PC-9 (cell line): ENCODE results near the gene VAT1L. TPM values are rescaled to one million over a fixed set of nuclear protein-coding genes. Genes with fewer than 3 reads are reported as not detected.

Experiments
- BruUV-seq: library from RNA; stranded (reverse); fragments of 400-500 nt; replicated peaks from 2 replicates; lab custom pipeline; 2021; lab: Mats Ljungman, UMichigan
- CTCF ChIA-PET: fragments of 300-600 bp; sonication (Branson Sonifier 250); formaldehyde crosslinking; loops from one replicate; lab custom pipeline; 2022; ENCODE audit warnings: antibody characterized with exemption; lab: Charles Lee
- POLR2A ChIA-PET: fragments of 300-600 bp; sonication (Branson Sonifier 250); formaldehyde crosslinking; loops from one replicate; lab custom pipeline; 2022; ENCODE audit warnings: antibody characterized with exemption; ENCODE audit not compliant: unreplicated experiment; lab: Charles Lee
- DNase-seq, 2 experiments: peaks; one replicate each; pipeline versions ENCODE4 v3.0.0 to v3.0.0-alpha.2; 2015 to 2022; ENCODE audit warnings: mixed read lengths in 1 of 2
- H2AFZ ChIP-seq: fragments of 200-600 bp; sonication (generic); 2 replicates; pipeline ENCODE4 v1.8.1; 2017; ENCODE audit warnings: antibody characterized with exemption
- H3F3A ChIP-seq: fragments of 200-600 bp; sonication (generic); 2 replicates; pipeline ENCODE4 v1.8.1; 2017; ENCODE audit warnings: antibody characterized with exemption, mild to moderate bottlenecking, low read depth; ENCODE audit not compliant: insufficient read depth
- H3K27ac ChIP-seq: fragments of 200-600 bp; sonication (generic); 2 replicates; pipeline ENCODE4 v1.6.1; 2016; ENCODE audit warnings: mixed run types
- H3K27me3 ChIP-seq: fragments of 200-600 bp; sonication (generic); 2 replicates; pipeline ENCODE4 v1.6.1; 2016; ENCODE audit warnings: low read depth, mixed run types; ENCODE audit not compliant: insufficient read depth
- H3K36me3 ChIP-seq: fragments of 200-600 bp; sonication (generic); 2 replicates; pipeline ENCODE4 v1.6.1; 2016; ENCODE audit warnings: low read depth, mixed run types
- H3K4me1 ChIP-seq: fragments of 200-600 bp; sonication (generic); replicated peaks from 2 replicates; pipeline ENCODE4 v1.6.1; 2016; ENCODE audit warnings: mixed run types; ENCODE audit not compliant: insufficient read depth
- H3K4me2 ChIP-seq: fragments of 200-600 bp; sonication (generic); 2 replicates; pipeline ENCODE4 v1.6.1; 2017; ENCODE audit warnings: mixed run types
- H3K4me3 ChIP-seq: fragments of 200-600 bp; sonication (generic); 2 replicates; pipeline ENCODE4 v1.6.1; 2016; ENCODE audit warnings: mixed run types
- H3K79me2 ChIP-seq: fragments of 200-600 bp; sonication (generic); 2 replicates; pipeline ENCODE4 v1.6.1; 2017; ENCODE audit warnings: low read depth, mixed run types
- H3K9me2 ChIP-seq: fragments of 200-600 bp; sonication (generic); 2 replicates; pipeline ENCODE4 v1.8.1; 2017; ENCODE audit warnings: mild to moderate bottlenecking; ENCODE audit not compliant: insufficient read depth
- H3K9me3 ChIP-seq: fragments of 200-600 bp; sonication (generic); 2 replicates; pipeline ENCODE4 v1.8.1; 2016; ENCODE audit warnings: low read depth; ENCODE audit not compliant: insufficient read depth
- H4K20me1 ChIP-seq: fragments of 200-600 bp; sonication (generic); 2 replicates; pipeline ENCODE4 v1.8.1; 2017; ENCODE audit not compliant: insufficient read depth
- CTCF ChIP-seq: fragments of 200-600 bp; sonication (generic); conservative IDR thresholded peaks from 2 replicates; pipeline ENCODE4 v1.6.1; 2017; ENCODE audit warnings: mixed run types, antibody characterized with exemption, mild to moderate bottlenecking, moderate library complexity
- EZH2 ChIP-seq: fragments of 200-600 bp; sonication (generic); IDR thresholded peaks from 2 replicates; pipeline ENCODE4 v1.8.0; 2017; ENCODE audit warnings: antibody characterized with exemption, low read depth
- intact Hi-C: fragments of 100-400 bp; cut with micrococcal nuclease; formaldehyde crosslinking; loops from one replicate; pipeline ENCODE4 v1.10.0; 2022; ENCODE audit not compliant: unreplicated experiment
- total RNA-seq: library from RNA; stranded (reverse); gene quantifications from 2 replicates; pipeline ENCODE4 v1.2.3, GENCODE V29; 2021

The VAT1L gene
- total RNA-seq, 1 experiment from 2014 or later, result not detected

GRCh38 chr16:77963185-77964044 is 175.1 kb downstream of the VAT1L start:
- DNase-seq, result no peak
- H3K4me3 ChIP-seq, result no peak overlapping the region
- no peaks in the 10 kb centered on the region for H3K79me2 ChIP-seq
- TF ChIP-seq EZH2, result no peak
- no peaks in the 10 kb centered on the region for H3K9me3 ChIP-seq
- H3K4me1 ChIP-seq, result no peaks in the 10 kb centered on the region
- BruUV-seq, result no TSS peak
- peaks cover 34% of the 10 kb centered on the region for H3K27me3 ChIP-seq
- no peak overlapping the region for H3K27ac ChIP-seq
- no peaks in the 10 kb centered on the region for H3K36me3 ChIP-seq
- no peaks in the 10 kb centered on the region for H3F3A ChIP-seq
- no peak overlapping the region for H2AFZ ChIP-seq
- H3K9me2 ChIP-seq, result no peaks in the 10 kb centered on the region
- intact Hi-C loops, result no loop called here
- ChIA-PET CTCF (no interaction called here), POLR2A (no interaction called here)
- no peak overlapping the region; the same call in 1 of the 2 replicates for H3K4me2 ChIP-seq
- H4K20me1 ChIP-seq, result no peaks in the 10 kb centered on the region

- no peak overlapping the region for H3K4me3 ChIP-seq
- no peaks in the 10 kb centered on the region for H4K20me1 ChIP-seq
- no TSS peak for BruUV-seq
- CTCF ChIA-PET, result interaction anchor here (0.6 kb wide), 1 partner anchor 479 kb away, joined by 11 read pairs; no protein-coding TSS in a partner anchor
- H3K27me3 ChIP-seq, result peaks cover 34% of the 10 kb centered on the region
- H3K36me3 ChIP-seq, result no peaks in the 10 kb centered on the region
- no peak overlapping the region for H3K4me2 ChIP-seq
- H3K9me2 ChIP-seq, result no peaks in the 10 kb centered on the region
- no peak overlapping the region for H2AFZ ChIP-seq
- H3K9me3 ChIP-seq, result no peaks in the 10 kb centered on the region
- intact Hi-C loops, result no loop called here
- H3K79me2 ChIP-seq, result no peaks in the 10 kb centered on the region
- no peak overlapping the region for H3K27ac ChIP-seq
- no peaks in the 10 kb centered on the region for H3F3A ChIP-seq
- TF ChIP-seq CTCF, result no peak
- no peak for TF ChIP-seq EZH2
- H3K4me1 ChIP-seq, result no peaks in the 10 kb centered on the region
- POLR2A ChIA-PET, result no interaction called here
- no peak for DNase-seq
Measured at GRCh38 chr16:77965346-77965745, 177.0 kb downstream of the VAT1L start.

GRCh38 chr16:77967054-77967904 is 178.9 kb downstream of the VAT1L start:
- ChIA-PET CTCF (no interaction called here), POLR2A (no interaction called here)
- intact Hi-C loops, result no loop called here
- no peaks in the 10 kb centered on the region for H3K9me3 ChIP-seq
- no peaks in the 10 kb centered on the region for H3K4me1 ChIP-seq
- TF ChIP-seq CTCF, result no peak
- no peak for TF ChIP-seq EZH2
- no peak overlapping the region for H3K4me3 ChIP-seq
- H3K4me2 ChIP-seq, result no peak overlapping the region
- H3K79me2 ChIP-seq, result no peaks in the 10 kb centered on the region
- no peaks in the 10 kb centered on the region for H4K20me1 ChIP-seq
- no peak overlapping the region for H3K27ac ChIP-seq
- no peak for DNase-seq
- peaks cover 34% of the 10 kb centered on the region for H3K27me3 ChIP-seq
- H3F3A ChIP-seq, result no peaks in the 10 kb centered on the region
- H3K36me3 ChIP-seq, result no peaks in the 10 kb centered on the region
- no peaks in the 10 kb centered on the region for H3K9me2 ChIP-seq
- no peak overlapping the region for H2AFZ ChIP-seq
- BruUV-seq, result no TSS peak
